SKM-1 treated with dmso at 0.1 percent for 144 hours (cell line): ENCODE data around the gene GPR176.

Experiments used
- DNase-seq: peaks from one replicate; lab custom pipeline; 2025; ENCODE audit not compliant: unreplicated experiment; lab: John Stamatoyannopoulos, UW

Gene GPR176

DNA sequence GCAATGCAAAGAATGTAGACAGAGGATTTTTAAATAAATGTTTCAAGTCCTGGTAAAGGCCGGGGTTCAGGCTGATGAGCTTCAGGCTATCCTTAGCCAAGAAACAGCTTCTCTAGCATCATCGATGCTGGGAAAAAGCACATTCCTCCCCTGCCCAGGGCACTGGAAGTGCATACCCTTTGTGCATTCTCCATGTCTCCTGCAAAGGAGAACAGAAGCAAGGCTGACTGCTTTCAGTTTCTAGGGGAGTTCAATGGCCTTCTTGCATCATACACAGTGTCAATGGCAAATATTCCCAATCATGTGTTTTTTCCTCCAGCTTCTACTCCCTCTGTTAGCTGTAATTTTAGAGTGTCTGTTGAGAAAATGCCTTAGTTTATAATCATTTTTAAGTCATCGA is 59.9 kb downstream of the GPR176 start:
- DNase-seq, result no peak

DNA sequence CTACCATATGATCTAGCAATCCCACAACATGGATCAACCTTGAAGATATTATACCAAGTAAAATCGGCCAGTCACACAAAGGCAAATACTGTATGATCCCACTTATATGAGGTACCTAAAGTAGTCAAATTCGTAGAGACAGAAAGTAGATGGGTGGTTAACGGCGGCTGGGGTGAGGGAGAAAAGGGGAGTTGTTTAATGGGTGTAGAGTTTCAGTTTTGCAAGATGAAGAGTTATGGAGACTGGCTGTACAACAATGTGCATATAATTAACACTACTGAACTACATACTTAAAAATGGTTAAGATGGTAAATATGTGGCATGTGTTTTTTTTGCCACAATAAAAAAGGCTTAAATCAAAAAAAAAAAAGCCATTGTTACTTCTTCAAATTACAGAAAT is 60.4 kb downstream of the GPR176 start:
- DNase-seq, result no peak

DNA sequence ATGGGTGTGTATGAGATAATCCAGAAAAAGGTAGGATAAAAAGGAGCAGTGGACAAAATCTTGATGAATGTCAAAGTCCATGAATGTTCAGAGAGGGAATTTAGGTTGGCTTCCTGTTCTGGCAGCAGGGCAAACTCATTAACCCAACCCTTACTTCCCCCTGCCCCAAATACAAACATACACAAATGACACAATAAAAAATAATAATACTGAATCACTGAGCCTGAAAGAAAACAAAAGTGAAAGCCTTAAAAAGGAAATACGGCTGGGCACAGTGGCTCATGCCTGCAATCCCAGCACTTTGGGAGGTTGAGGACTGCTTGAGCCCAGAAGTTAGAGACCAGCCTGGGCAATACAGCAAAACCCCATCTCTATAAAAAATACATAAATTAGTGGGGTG is 62.9 kb downstream of the GPR176 start:
- no peak for DNase-seq

- no peak for DNase-seq
Observed at GRCh38 chr15:39856357-39856756, 63.7 kb downstream of the GPR176 start.

DNA sequence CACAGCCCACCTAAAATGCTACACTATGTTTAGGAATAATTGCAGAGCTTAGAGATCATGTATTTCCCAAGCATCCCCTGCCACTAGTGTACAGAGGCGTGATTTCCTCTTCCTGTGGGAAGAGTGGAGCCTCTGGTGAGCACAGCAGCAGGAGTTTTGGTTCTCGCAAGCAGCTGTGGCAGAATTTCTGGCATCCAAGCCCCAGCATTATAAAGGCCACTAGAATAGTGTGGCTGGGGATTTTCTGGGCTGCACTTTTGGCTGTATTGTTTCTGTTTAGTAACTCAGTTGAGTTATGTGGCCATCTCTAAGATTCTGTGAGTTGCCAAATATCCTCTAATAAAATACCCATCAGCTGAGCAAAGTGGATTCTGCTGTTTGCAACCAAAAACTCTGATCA is 64.7 kb downstream of the GPR176 start:
- no peak for DNase-seq

DNA sequence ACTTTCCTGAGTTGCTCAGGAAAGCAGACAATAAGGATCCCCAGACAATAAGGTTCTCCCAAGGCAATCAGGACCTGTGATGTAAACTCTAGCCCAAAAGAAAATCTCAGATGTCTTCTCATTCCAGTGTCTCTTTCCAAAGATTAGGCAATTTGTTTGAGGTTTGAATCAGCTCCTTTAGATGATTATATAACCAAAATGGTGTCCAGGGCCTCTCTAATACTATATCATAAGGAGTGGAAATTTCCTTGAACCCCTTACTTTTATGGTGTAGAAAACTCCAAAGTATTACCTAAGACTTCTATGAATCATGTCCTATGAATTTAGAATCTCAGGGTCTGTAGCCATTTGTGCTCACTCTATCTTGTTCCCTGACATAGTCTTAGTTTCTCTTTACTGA is 65.9 kb downstream of the GPR176 start:
- no peak for DNase-seq

- DNase-seq, result no peak
Observed at GRCh38 chr15:39852250-39852649, 67.8 kb downstream of the GPR176 start.

DNA sequence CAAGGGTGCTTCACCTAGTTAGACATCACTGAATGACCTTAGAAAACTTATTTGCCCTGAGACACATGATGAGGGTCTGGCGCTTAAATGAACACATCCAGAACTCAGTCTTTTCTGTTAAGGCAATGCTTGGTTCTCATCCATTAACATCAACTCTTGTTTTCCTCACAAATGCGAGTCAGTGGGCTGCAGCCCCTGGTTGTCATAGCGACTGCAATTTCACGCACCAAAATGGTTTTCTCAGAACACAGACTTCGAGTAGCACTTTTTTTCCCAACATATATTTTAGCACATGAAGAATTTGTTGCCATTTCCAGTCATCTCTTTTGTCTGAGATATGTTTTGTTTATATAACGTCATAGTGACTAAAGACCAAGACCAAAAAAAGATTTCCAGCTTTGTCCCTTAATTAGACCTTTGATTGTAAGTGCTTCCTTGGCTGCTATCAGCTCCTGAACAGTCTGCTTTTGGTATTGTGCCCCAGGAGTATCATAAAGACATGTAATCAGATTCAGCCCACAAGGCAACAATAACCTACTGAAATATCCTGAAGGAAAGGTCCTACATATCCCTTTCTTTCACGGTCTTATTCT is 68.5 kb downstream of the GPR176 start:
- no peak for DNase-seq

DNA sequence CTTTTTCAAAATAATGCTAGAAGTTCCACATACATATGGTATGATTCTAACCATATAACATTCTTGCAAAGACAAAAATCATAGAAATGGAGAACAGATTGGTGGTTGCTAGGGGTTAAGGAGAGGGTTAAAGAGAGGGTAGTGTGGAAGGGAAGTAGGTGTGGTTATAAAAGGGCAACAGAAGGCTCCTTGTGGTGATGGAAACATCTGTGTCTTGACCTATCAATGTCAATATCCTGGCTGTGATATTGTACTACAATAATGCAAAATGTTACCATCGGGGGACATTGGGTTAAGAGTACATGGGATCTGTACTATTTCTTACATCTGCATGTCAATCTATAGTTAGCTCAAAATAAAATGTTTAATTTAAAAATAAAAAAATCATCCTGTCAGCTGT is 69.6 kb downstream of the GPR176 start:
- no peak for DNase-seq

DNA sequence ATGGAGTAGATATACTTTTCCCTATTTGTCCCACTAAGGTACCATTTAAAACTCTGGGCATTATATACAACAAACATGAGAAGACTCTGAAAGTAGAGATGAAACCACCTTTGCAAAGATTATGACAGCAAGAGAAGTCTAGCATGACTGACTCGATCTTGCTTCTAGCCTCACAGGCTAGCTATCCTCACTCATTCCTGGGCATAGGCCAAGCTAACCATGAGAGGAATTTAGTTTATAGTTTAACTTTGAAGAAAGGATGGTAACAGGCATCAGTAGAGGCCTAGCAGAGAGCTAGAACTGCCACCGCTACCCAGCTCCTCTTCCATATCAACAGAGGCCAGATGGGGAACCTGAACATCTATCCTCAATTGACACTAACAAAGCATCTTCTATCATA is 74.0 kb downstream of the GPR176 start:
- DNase-seq, result no peak

- DNase-seq, result no peak
Observed at GRCh38 chr15:39845582-39845981, 74.5 kb downstream of the GPR176 start.

GRCh38 chr15:39843565-39843964 is 76.5 kb downstream of the GPR176 start:
- DNase-seq, result no peak

GRCh38 chr15:39837454-39837853 is 82.6 kb downstream of the GPR176 start:
- no peak for DNase-seq

DNA sequence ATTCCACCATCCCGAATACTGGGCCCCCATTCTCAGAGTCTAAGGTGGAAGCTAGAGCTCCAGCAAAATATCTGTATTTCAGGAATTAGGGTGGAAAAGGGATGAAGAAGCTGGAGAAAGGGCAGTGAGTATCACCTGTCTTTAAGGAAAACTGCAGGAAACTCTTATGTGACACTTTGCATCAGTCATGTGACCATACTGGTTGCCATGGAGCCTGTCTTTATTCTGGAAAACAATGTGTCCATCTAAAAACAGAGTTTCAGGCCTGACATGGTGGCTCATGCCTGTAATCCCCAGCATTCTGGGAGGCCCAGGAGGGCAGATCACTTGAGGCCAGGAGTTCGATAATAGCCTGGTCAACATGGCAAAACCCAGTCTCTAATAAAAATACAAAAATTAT is 84.5 kb downstream of the GPR176 start:
- DNase-seq, result no peak

DNA sequence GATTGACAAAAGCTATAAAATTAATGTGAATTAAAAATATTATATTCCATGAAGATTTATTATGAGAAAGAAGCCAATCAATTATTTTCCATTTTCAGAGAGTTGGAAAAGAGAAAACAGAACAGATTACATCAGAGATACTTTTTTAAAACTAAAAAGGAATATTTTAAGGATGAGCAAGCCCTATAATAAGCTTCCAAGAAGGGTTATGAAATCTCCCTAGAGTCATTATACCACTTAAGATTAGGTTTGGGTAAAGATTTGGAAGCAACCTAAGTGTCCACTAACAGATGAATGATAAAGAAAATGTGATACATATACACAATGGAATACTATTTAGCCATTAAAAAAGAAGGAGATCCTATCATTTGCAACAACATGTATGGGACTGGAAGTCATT is 85.8 kb downstream of the GPR176 start:
- DNase-seq, result no peak

- DNase-seq, result no peak
Observed at GRCh38 chr15:39833515-39833981, 86.5 kb downstream of the GPR176 start.

DNA sequence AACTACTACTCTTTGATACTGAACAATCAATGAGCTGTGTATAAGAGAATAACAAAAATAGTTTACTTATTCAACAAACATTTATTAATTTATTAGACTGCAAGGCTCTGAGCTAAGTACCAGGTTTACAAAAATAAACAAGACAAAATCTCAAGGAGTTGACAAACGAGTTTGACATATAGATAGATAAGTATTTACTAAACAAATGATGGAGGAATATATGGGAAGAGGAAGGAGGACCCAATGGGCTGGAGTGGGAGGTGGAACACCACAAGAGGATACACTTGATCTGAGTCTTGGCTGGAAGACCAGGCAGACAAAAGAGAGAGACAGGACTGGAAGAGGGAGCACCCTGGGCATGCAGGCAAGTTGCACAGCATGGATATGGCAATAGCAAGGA is 89.9 kb downstream of the GPR176 start:
- no peak for DNase-seq

GRCh38 chr15:39828374-39828931 is 91.6 kb downstream of the GPR176 start:
- DNase-seq, result no peak

- no peak for DNase-seq
Observed at GRCh38 chr15:39826975-39827374, 93.1 kb downstream of the GPR176 start.

- DNase-seq, result no peak
Observed at GRCh38 chr15:39823634-39824033, 96.4 kb downstream of the GPR176 start.

DNA sequence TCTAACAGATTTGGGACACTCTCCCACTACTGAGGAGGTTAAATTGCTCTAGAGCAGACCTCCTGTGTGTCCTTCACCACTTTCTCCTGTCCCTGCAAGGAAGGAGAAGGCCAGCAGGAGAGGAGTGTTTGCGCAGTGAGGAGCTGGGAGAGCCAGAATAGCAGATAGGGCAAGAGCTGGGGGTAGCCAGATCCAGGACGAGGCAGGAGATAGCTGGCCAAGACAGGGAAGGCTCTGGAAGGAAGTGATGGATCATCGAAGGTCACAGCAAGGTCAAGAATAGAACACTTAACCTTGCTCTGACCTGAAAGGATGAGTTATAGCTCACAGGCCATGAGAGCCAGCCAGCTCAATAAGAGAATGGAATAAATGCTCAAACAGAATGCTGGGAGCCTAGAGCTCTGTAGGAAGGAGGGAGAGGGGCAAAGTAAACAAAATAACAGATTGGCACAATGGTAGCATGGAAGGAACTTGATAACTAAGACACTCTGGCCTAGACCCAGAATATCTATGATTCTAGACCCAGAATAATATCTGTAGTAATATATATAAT is 99.9 kb downstream of the GPR176 start:
- no peak for DNase-seq

GRCh38 chr15:39819533-39819932 is 100.5 kb downstream of the GPR176 start:
- DNase-seq, result no peak

DNA sequence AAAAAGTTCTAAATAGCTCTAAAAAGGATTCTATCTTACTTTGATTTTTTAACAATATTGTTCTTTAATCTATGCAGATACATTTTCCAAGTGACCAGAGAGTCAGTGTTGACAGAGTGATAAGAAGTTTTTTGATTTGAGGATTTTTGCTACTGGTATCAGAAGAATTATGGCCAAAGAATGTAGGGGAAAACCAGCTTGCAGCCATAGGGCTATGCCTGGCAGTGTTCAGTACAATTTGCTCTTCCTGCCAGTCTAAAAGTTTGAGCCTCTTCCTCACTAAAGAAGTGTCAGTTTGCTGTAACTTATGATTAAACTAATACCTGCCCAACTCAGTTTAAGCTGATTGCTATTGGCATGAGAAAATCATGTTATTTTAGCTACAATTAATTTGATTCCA is 102.2 kb downstream of the GPR176 start:
- DNase-seq, result no peak
